ENCODE data around the gene B4GALNT1.

DNA sequence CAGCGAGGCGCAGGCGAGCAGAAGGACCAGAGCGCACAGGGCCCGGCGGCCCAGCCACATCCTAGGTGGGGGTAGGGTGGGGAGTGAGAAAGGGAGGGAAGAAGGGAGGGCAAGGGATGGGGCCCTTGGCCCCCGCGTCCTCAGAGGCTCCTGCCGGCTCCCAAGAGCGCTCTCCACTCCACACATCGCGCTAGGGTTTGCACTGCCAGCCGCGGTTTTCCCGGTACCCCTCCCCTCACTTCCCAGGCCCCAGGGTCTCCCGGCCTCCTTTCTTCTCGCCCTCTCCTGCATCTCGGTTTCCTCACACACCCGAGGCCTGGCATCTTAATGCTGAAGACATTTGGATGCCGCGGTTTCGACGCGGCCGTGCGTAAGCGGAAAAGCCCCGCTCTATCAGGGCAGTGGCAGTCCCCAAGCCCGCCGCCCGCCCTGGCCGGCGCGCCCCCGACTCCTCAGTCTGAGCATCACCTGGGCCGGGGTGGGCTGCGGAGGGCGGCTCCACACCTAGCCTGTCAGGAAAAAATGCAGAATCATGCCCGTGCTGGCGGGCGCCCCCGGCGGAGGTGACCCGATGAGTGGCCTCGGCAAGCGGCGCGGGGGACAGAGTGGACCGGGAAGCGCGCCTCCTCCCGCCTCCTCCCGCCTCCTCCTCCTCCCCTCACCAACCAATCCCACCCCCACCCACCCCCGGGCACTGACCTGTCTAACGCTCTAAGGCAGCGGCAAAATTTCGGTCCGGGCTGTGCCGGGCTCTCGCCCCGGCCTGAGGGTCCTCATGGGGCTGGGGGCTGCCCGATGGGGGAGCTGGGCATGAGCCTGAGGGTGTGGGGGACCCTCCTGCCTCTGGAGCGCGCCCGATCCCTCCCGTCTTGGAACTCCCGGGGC, 686 bp downstream of the B4GALNT1 start:
- TF ChIP-seq, protein P1, sequence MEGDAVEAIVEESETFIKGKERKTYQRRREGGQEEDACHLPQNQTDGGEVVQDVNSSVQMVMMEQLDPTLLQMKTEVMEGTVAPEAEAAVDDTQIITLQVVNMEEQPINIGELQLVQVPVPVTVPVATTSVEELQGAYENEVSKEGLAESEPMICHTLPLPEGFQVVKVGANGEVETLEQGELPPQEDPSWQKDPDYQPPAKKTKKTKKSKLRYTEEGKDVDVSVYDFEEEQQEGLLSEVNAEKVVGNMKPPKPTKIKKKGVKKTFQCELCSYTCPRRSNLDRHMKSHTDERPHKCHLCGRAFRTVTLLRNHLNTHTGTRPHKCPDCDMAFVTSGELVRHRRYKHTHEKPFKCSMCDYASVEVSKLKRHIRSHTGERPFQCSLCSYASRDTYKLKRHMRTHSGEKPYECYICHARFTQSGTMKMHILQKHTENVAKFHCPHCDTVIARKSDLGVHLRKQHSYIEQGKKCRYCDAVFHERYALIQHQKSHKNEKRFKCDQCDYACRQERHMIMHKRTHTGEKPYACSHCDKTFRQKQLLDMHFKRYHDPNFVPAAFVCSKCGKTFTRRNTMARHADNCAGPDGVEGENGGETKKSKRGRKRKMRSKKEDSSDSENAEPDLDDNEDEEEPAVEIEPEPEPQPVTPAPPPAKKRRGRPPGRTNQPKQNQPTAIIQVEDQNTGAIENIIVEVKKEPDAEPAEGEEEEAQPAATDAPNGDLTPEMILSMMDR (IDR thresholded peaks at IDR 0.05 in 2 of 3, conservative IDR thresholded peaks at IDR 0.05 in 1 of 3; ENCODE audit: insufficient read depth in 2 of 3, low read depth in 1 of 3, low read length in 3 of 3) = peak in 2 of 3 experiments; percentile 21 to 28; a peak in 3 of 6 replicates
- no peak for TF ChIP-seq SPI1 (IDR thresholded peaks at IDR 0.05; ENCODE audit: borderline replicate concordance, low read depth, low read length)
